ENCODE results near the gene SIRT1. TPM values are rescaled to one million over a fixed set of nuclear protein-coding genes. Genes with fewer than 3 reads are reported as not detected.
A peak's percentile ranks its signal among the peaks of the same experiment; 100 is the strongest.

SIRT1 gene
- total and polyA plus RNA-seq, 9 of the 15 experiments (the other 6 are each of a cell fraction or from before 2014, with no cell fraction given) = 7.8 to 25.8 (median 19.1) TPM

DNA sequence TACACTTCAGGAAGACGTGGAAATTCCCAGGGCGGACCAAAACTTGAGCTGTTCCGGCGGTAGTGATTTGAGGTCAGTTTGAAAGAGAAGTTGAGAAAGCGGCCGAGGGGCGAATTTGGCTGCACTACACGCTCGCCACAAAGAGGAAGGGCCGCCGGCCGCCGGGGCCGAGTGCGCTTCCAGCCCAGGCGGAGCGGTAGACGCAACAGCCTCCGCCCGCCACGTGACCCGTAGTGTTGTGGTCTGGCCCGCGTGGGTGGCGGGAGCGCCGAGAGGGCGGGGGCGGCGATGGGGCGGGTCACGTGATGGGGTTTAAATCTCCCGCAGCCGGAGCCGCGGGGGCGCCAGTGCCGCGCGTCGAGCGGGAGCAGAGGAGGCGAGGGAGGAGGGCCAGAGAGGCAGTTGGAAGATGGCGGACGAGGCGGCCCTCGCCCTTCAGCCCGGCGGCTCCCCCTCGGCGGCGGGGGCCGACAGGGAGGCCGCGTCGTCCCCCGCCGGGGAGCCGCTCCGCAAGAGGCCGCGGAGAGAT lies at the start of gene SIRT1 (continued):
- TF ChIP-seq ZC3H11A (IDR thresholded peaks at IDR 0.05; ENCODE audit: low read depth, low read length) (peak; percentile 70; the same call in 1 of the 2 replicates), MTA3 (IDR thresholded peaks at IDR 0.05; ENCODE audit: borderline replicate concordance) (peak; percentile 57), EGR1 (conservative IDR thresholded peaks at IDR 0.05) (peak; percentile 100), MBD2 (IDR thresholded peaks at IDR 0.05; ENCODE audit: borderline replicate concordance, low read depth) (peak; percentile 71; the same call in 1 of the 2 replicates), POLR2B (IDR thresholded peaks at IDR 0.05; ENCODE audit: low read depth, partially characterized antibody) (peak; percentile 74), PML (IDR thresholded peaks at IDR 0.05; ENCODE audit: low read length) (peak; percentile 71; the same call in 1 of the 2 replicates), NUFIP1 (IDR thresholded peaks at IDR 0.05; ENCODE audit: partially characterized antibody) (no peak), CCNT2 (IDR thresholded peaks at IDR 0.05; ENCODE audit: borderline replicate concordance, extremely low read depth, insufficient read length, low read depth, low read length) (peak; percentile 99), ZNF778 (CRISPR knock-in tag; IDR thresholded peaks at IDR 0.05) (no peak), PHF21A (IDR thresholded peaks at IDR 0.05; ENCODE audit: borderline replicate concordance, low read depth) (peak; percentile 76; the same call in 1 of the 2 replicates), E2F8 (IDR thresholded peaks at IDR 0.05; ENCODE audit: low read depth, partially characterized antibody) (peak; percentile 82), ESRRA (IDR thresholded peaks at IDR 0.05; ENCODE audit: borderline replicate concordance, low read depth) (peak; percentile 90; the same call in 1 of the 2 replicates), CBX5 (IDR thresholded peaks at IDR 0.05; ENCODE audit: borderline replicate concordance, low read depth) (0 out of 2 replicates have a peak, but pooled peaks have one; percentile 76)
- TF ChIP-seq, protein P1, sequence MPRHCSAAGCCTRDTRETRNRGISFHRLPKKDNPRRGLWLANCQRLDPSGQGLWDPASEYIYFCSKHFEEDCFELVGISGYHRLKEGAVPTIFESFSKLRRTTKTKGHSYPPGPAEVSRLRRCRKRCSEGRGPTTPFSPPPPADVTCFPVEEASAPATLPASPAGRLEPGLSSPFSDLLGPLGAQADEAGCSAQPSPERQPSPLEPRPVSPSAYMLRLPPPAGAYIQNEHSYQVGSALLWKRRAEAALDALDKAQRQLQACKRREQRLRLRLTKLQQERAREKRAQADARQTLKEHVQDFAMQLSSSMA (CRISPR knock-in tag; IDR thresholded peaks at IDR 0.05) = no peak
- TF ChIP-seq, protein P2, sequence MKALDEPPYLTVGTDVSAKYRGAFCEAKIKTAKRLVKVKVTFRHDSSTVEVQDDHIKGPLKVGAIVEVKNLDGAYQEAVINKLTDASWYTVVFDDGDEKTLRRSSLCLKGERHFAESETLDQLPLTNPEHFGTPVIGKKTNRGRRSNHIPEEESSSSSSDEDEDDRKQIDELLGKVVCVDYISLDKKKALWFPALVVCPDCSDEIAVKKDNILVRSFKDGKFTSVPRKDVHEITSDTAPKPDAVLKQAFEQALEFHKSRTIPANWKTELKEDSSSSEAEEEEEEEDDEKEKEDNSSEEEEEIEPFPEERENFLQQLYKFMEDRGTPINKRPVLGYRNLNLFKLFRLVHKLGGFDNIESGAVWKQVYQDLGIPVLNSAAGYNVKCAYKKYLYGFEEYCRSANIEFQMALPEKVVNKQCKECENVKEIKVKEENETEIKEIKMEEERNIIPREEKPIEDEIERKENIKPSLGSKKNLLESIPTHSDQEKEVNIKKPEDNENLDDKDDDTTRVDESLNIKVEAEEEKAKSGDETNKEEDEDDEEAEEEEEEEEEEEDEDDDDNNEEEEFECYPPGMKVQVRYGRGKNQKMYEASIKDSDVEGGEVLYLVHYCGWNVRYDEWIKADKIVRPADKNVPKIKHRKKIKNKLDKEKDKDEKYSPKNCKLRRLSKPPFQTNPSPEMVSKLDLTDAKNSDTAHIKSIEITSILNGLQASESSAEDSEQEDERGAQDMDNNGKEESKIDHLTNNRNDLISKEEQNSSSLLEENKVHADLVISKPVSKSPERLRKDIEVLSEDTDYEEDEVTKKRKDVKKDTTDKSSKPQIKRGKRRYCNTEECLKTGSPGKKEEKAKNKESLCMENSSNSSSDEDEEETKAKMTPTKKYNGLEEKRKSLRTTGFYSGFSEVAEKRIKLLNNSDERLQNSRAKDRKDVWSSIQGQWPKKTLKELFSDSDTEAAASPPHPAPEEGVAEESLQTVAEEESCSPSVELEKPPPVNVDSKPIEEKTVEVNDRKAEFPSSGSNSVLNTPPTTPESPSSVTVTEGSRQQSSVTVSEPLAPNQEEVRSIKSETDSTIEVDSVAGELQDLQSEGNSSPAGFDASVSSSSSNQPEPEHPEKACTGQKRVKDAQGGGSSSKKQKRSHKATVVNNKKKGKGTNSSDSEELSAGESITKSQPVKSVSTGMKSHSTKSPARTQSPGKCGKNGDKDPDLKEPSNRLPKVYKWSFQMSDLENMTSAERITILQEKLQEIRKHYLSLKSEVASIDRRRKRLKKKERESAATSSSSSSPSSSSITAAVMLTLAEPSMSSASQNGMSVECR (CRISPR knock-in tag; IDR thresholded peaks at IDR 0.05) = peak; percentile 88
- TF ChIP-seq, protein P3, sequence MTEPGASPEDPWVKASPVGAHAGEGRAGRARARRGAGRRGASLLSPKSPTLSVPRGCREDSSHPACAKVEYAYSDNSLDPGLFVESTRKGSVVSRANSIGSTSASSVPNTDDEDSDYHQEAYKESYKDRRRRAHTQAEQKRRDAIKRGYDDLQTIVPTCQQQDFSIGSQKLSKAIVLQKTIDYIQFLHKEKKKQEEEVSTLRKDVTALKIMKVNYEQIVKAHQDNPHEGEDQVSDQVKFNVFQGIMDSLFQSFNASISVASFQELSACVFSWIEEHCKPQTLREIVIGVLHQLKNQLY (CRISPR knock-in tag; conservative IDR thresholded peaks at IDR 0.05) = 0 out of 4 replicates have a peak, but pooled peaks of 1 of the 2 experiments have one; percentile 49
- TF ChIP-seq, protein P4, sequence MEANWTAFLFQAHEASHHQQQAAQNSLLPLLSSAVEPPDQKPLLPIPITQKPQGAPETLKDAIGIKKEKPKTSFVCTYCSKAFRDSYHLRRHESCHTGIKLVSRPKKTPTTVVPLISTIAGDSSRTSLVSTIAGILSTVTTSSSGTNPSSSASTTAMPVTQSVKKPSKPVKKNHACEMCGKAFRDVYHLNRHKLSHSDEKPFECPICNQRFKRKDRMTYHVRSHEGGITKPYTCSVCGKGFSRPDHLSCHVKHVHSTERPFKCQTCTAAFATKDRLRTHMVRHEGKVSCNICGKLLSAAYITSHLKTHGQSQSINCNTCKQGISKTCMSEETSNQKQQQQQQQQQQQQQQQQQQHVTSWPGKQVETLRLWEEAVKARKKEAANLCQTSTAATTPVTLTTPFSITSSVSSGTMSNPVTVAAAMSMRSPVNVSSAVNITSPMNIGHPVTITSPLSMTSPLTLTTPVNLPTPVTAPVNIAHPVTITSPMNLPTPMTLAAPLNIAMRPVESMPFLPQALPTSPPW (CRISPR knock-in tag; IDR thresholded peaks at IDR 0.05) = peak; percentile 97

Data from K562 (cell line).